Choroid plexus epithelial cell (primary cell): ENCODE measurements around the gene CBY3.
"Not testable (repeated sequence)": the region's sequence is repeated elsewhere in the genome, so short reads cannot be mapped to it uniquely, and the experiment has no call there.

Experiments
- DNase-seq: peaks from one replicate; pipeline ENCODE4 v3.0.0-alpha.2; 2010; ENCODE audit warnings: low read depth
- H3K4me3 ChIP-seq: 2 replicates; pipeline ENCODE4 v1.5.1; 2011; ENCODE audit warnings: low read depth, mild to moderate bottlenecking, control low read depth, low read length, moderate library complexity
- CTCF ChIP-seq: conservative IDR thresholded peaks from 2 replicates; pipeline ENCODE4 v1.5.1; 2011; ENCODE audit warnings: low read depth, mild to moderate bottlenecking, control low read depth, inconsistent platforms, low read length, moderate library complexity

CBY3 gene

GRCh38 chr5:179653135-179653534, 27.7 kb downstream of the CBY3 start:
- not testable (repeated sequence) for DNase-seq, H3K4me3 ChIP-seq

GRCh38 chr5:179650245-179650644, 30.6 kb downstream of the CBY3 start:
- not testable (repeated sequence) for H3K4me3 ChIP-seq, DNase-seq

GRCh38 chr5:179649166-179649703, 31.6 kb downstream of the CBY3 start:
- not testable (repeated sequence) for DNase-seq, H3K4me3 ChIP-seq

GRCh38 chr5:179648410-179648809, 32.4 kb downstream of the CBY3 start:
- no peak overlapping the region for H3K4me3 ChIP-seq
- TF ChIP-seq CTCF, result no peak
- DNase-seq, result no peak

GRCh38 chr5:179644766-179645165, 36.1 kb downstream of the CBY3 start:
- DNase-seq, H3K4me3 ChIP-seq: not testable (repeated sequence)

GRCh38 chr5:179643141-179643920, 37.5 kb downstream of the CBY3 start:
- not testable (repeated sequence) for DNase-seq, H3K4me3 ChIP-seq

- not testable (repeated sequence) for DNase-seq, H3K4me3 ChIP-seq
These were observed 38.2 kb downstream of the CBY3 start for GRCh38 chr5:179642626-179643025.

GRCh38 chr5:179641745-179642144, 39.1 kb downstream of the CBY3 start:
- DNase-seq, H3K4me3 ChIP-seq: not testable (repeated sequence)

- not testable (repeated sequence) for DNase-seq, H3K4me3 ChIP-seq
These were observed 41.5 kb downstream of the CBY3 start for GRCh38 chr5:179639296-179639695.

- DNase-seq, H3K4me3 ChIP-seq: not testable (repeated sequence)
These were observed 46.3 kb downstream of the CBY3 start for GRCh38 chr5:179634370-179635172.

GRCh38 chr5:179633501-179634369, 47.1 kb downstream of the CBY3 start:
- peak overlapping the region; percentile 39 for H3K4me3 ChIP-seq

More at GRCh38 chr5:179633501-179634369, 47.1 kb downstream of the CBY3 start:
- not testable (repeated sequence) for DNase-seq
